ENCODE results near the gene DDX54. TPM values are rescaled to one million over a fixed set of nuclear protein-coding genes. Genes with fewer than 3 reads are reported as not detected.

Gene DDX54
- total RNA-seq, 4 donors from 2014 or later = 42.4 to 67.0 (median 51.8) TPM

DNA sequence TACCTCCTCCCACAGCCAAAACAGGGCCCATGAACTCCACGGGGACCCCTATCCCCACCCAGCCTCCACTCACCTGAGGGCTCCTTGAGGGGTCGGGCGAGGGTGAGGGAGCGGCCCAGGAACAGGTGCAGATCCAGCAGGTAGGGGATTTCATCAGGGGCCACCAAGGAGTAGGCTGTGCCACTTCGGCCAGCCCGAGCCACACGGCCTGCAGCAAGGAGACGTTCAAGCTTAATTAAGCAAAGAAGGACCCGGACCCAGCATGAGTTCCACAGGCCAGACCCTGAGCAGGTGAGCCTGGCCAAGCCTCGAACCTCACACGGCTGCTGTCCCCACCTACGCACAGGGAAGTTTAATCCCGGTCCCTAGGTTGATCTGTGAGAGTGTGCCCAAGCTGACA, 15.6 kb downstream of the DDX54 start:
- ATAC-seq (ENCODE audit: low FRiP score) (no peak), DNase-seq (ENCODE audit: low spot score) (no peak)
- TF ChIP-seq, protein P1, sequence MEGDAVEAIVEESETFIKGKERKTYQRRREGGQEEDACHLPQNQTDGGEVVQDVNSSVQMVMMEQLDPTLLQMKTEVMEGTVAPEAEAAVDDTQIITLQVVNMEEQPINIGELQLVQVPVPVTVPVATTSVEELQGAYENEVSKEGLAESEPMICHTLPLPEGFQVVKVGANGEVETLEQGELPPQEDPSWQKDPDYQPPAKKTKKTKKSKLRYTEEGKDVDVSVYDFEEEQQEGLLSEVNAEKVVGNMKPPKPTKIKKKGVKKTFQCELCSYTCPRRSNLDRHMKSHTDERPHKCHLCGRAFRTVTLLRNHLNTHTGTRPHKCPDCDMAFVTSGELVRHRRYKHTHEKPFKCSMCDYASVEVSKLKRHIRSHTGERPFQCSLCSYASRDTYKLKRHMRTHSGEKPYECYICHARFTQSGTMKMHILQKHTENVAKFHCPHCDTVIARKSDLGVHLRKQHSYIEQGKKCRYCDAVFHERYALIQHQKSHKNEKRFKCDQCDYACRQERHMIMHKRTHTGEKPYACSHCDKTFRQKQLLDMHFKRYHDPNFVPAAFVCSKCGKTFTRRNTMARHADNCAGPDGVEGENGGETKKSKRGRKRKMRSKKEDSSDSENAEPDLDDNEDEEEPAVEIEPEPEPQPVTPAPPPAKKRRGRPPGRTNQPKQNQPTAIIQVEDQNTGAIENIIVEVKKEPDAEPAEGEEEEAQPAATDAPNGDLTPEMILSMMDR (IDR thresholded peaks at IDR 0.05) = no peak

DNA sequence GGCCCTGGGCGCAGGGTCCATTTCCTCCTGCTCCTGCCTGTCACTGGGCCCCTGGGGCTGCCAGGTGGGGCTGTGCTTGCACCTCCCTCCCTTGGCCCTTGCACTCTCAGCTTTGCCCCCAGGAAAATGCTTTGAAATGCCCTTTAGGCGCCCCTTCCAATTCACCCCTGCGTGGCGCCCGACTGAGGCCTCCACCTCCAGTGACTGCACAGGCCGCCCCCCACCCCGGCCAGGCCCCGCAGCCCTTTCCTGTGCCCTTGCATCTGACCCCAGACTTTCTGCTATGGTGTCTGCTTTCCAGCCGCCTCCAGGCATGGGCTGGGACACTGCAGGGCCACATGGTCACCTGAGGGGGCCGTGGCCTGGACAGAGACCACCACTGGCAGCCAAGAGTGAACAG, 17.4 kb downstream of the DDX54 start:
- no peak for ATAC-seq (ENCODE audit: low FRiP score)
- TF ChIP-seq, protein P1 (IDR thresholded peaks at IDR 0.05) = no peak

DNA sequence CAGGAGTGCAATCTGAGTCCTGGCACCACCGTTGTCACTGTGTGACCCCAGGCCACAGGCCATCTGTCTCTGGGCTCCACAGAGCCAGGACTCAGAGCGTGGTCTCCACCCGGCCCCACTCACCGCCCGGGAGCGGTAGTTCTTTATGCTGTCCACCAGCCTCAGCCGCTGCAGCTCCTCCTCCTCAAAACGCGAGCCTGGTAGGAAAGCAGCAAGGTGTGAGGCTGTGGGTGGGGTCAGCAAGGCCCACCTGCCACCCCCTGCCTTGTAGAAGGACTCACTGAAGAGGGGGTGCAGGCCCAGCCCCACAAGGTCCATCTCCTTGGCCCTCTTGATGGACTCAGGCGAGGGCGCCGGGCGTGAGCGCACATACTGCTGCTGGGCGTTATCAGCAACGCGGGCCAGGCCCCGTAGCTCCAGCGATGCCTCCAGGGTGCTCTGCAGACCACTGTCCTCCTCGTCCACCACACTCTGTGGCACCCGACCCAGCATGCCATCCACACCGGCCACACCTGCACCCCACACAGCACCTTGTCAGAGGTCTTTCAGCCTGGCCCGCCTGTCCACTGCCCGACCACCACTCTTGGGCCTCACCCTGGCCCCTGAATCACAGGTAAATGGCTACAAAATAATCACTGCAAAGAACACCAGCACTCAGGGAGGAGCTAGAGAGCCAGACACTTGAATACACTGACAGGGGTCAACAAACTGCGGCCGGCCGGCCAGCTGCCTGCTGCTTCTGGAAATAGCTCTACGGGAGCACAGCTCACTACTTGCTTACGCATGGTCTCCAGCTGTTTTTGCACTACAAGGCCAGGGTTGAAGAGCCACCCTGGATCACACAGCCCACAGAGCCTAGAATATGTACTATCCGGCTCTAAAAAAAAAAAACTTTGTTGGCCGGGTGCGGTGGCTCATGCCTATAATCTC, 19.5 kb downstream of the DDX54 start:
- TF ChIP-seq, protein P1 (IDR thresholded peaks at IDR 0.05) = no peak
- DNase-seq (ENCODE audit: low spot score) = no peak
- ATAC-seq (ENCODE audit: low FRiP score) = no peak

More for the DNA sequence above, 17.4 kb downstream of the DDX54 start:
- no peak for DNase-seq (ENCODE audit: low spot score)

DNA sequence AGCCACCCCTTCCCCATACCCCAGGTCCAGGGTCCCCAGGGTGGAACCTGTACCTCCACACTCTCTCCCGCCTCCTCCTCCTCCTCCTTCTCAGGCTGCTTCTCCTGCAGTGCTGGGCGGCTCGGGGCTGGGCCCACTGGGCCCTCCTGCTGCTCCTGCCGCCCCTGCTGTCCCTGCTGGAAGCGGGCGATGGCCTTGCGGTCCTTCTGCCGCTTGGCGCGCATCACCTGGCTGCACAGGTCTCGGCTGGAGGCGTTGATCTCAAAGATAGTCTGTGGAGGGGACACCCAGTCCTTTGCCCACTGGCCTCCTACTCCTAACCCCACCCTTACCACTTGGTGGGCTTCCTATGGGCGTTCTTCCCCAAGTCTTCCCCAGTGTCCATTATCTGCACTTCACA, 21.3 kb downstream of the DDX54 start:
- TF ChIP-seq, protein P1 (IDR thresholded peaks at IDR 0.05) = no peak
- ATAC-seq (ENCODE audit: low FRiP score) (no peak), DNase-seq (ENCODE audit: low spot score) (no peak)

DNA sequence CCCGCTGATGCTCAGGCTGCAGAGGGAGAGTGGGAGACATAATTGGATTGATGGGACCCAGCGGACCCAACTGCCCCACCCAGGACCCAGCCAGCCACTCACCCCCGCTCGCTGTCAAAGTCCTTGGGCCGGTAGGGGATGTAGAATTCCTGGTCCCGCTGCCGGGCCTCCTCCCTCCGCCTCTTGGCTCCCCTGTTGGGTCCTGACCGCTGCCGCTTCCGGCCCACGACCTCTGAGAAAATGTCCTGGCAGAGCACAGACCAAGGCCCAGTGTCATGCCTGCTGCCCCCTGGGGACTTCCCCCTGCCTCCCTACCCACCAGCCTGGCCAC, 22.3 kb downstream of the DDX54 start:
- DNase-seq (ENCODE audit: low spot score) = no peak
- ATAC-seq (ENCODE audit: low FRiP score) = no peak
- TF ChIP-seq, protein P1 (IDR thresholded peaks at IDR 0.05) = no peak

DNA sequence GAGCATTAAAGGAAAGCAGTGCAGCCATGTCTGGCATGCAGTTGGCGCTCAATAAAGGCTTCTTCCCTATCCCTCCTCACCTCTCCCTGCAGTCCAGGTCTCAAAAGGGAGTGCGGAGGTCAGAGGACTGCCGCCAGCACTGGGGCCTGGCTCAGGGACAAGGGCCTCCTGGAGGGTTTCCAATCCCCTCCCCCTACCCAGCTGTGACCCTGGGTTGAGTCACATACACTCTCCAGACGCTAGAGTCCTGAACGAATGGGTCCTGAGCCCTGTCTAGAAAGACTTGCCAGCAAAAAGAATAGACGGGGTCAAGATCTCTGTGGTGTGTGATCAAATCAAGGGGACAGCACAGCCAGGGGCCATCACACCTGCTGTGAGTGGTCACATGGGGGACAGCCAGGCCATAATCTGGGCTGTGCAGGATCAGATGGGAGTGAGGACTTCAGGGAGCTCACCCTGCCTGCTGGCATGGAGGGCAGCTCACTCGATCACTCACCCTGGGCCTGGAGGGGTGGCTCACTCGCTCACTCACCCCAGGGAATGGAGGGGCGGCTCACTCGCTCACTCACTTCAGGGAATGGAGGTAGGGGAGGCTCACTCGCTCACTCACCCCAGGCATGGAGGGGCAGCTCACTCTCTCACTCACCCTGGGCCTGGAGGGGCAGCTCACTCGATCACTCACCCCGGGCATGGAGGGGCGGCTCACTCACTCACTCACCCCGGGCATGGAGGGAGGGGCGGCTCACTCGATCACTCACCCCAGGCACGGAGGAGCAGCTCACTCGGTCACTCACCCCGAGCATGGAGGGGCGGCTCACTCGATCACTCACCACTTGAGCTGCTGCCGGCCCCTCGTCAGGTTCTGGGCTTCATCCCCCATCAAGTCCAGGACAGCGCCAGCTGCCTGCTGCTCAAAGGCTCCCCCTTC, 22.9 kb downstream of the DDX54 start:
- ATAC-seq (ENCODE audit: low FRiP score) (no peak), DNase-seq (ENCODE audit: low spot score) (no peak)
- TF ChIP-seq, protein P1 (IDR thresholded peaks at IDR 0.05) = no peak
